H9 (cell line): ENCODE measurements around the gene LRP1. TPM values are rescaled to one million over a fixed set of nuclear protein-coding genes. Genes with fewer than 3 reads are reported as not detected.
A peak's percentile ranks its signal among the peaks of the same experiment; 100 is the strongest.

Source experiments
- DNase-seq: peaks from one replicate; pipeline ENCODE4 v3.0.0-alpha.2; 2017
- H2AFZ ChIP-seq: one replicate; pipeline ENCODE4 v1.6.1; 2013; ENCODE audit warnings: mild to moderate bottlenecking, low read length, control low read depth, moderate library complexity
- H2AK5ac ChIP-seq: 2 replicates; pipeline ENCODE4 v1.6.1; 2013; ENCODE audit warnings: low read length, control low read depth, mixed read lengths; ENCODE audit not compliant: insufficient read length
- H2BK120ac ChIP-seq: one replicate; pipeline ENCODE4 v1.6.1; 2013; ENCODE audit warnings: low read depth, mild to moderate bottlenecking, low read length, control low read depth, inconsistent platforms; ENCODE audit not compliant: poor library complexity, severe bottlenecking
- H2BK12ac ChIP-seq: 2 replicates; pipeline ENCODE4 v1.6.1; 2013; ENCODE audit warnings: low read length, control low read depth, mixed read lengths, low read depth; ENCODE audit not compliant: insufficient read length
- H2BK15ac ChIP-seq: 2 replicates; pipeline ENCODE4 v1.6.1; 2013; ENCODE audit warnings: low read depth, low read length, control low read depth
- H2BK20ac ChIP-seq: one replicate; pipeline ENCODE4 v1.6.1; 2013; ENCODE audit warnings: low read depth, mild to moderate bottlenecking, low read length, control low read depth, inconsistent platforms; ENCODE audit not compliant: poor library complexity, severe bottlenecking
- H2BK5ac ChIP-seq: 2 replicates; pipeline ENCODE4 v1.6.1; 2013; ENCODE audit warnings: low read length, control low read depth, mixed read lengths; ENCODE audit not compliant: insufficient read length
- H3K14ac ChIP-seq: 2 replicates; pipeline ENCODE4 v1.6.1; 2013; ENCODE audit warnings: low read length, control low read depth; ENCODE audit not compliant: insufficient read depth
- H3K18ac ChIP-seq: 2 replicates; pipeline ENCODE4 v1.6.1; 2013; ENCODE audit warnings: low read depth, mild to moderate bottlenecking, mixed read lengths, low read length, control low read depth; ENCODE audit not compliant: insufficient read length
- H3K23ac ChIP-seq: 2 replicates; pipeline ENCODE4 v1.6.1; 2013; ENCODE audit warnings: low read length, control low read depth, mixed read lengths, low read depth; ENCODE audit not compliant: insufficient read length
- H3K23me2 ChIP-seq: 2 replicates; pipeline ENCODE4 v1.6.1; 2013; ENCODE audit warnings: low read depth, mild to moderate bottlenecking, mixed read lengths, low read length, control low read depth; ENCODE audit not compliant: insufficient read length, poor library complexity, severe bottlenecking
- H3K27ac ChIP-seq: 2 replicates; pipeline ENCODE4 v1.5.1; 2013; ENCODE audit warnings: low read length, control low read depth, mixed read lengths, low read depth; ENCODE audit not compliant: insufficient read length
- H3K27me3 ChIP-seq: 2 replicates; pipeline ENCODE4 v1.6.1; 2013; ENCODE audit warnings: low read length, control low read depth, inconsistent platforms; ENCODE audit not compliant: insufficient read depth
- H3K4ac ChIP-seq: 2 replicates; pipeline ENCODE4 v1.6.1; 2013; ENCODE audit warnings: low read depth, mild to moderate bottlenecking, control low read depth, inconsistent platforms, low read length, moderate library complexity
- H3K4me1 ChIP-seq: 2 replicates; pipeline ENCODE4 v1.6.1; 2013; ENCODE audit warnings: low read length, control low read depth, inconsistent platforms; ENCODE audit not compliant: insufficient read depth
- H3K4me2 ChIP-seq: 2 replicates; pipeline ENCODE4 v1.6.1; 2013; ENCODE audit warnings: low read length, control low read depth, mixed read lengths; ENCODE audit not compliant: insufficient read length, insufficient read depth
- H3K56ac ChIP-seq: 2 replicates; pipeline ENCODE4 v1.6.1; 2013; ENCODE audit warnings: low read depth, mild to moderate bottlenecking, mixed read lengths, low read length, control low read depth; ENCODE audit not compliant: insufficient read length
- H3K79me1 ChIP-seq: 2 replicates; pipeline ENCODE4 v1.6.1; 2013; ENCODE audit warnings: low read depth, mild to moderate bottlenecking, moderate library complexity, low read length, control low read depth, inconsistent platforms; ENCODE audit not compliant: insufficient read depth, poor library complexity, severe bottlenecking
- H3K79me2 ChIP-seq: 2 replicates; pipeline ENCODE4 v1.6.1; 2013; ENCODE audit warnings: low read length, control low read depth, inconsistent platforms; ENCODE audit not compliant: insufficient read depth
- H3K9ac ChIP-seq: 2 replicates; pipeline ENCODE4 v1.6.1; 2013; ENCODE audit warnings: low read length, control low read depth, mixed read lengths; ENCODE audit not compliant: insufficient read length; ENCODE audit errors: extremely low read depth
- H3K9me3 ChIP-seq: one replicate; pipeline ENCODE4 v1.6.1; 2013; ENCODE audit warnings: low read depth, low read length, inconsistent platforms; ENCODE audit not compliant: control insufficient read depth
- H3T11ph ChIP-seq: one replicate; pipeline ENCODE4 v1.6.1; 2013; ENCODE audit warnings: mild to moderate bottlenecking, low read length, control low read depth, inconsistent platforms
- H4K20me1 ChIP-seq: one replicate; pipeline ENCODE4 v1.6.1; 2013; ENCODE audit not compliant: control insufficient read depth, insufficient read length, insufficient read depth
- H4K5ac ChIP-seq: 2 replicates; pipeline ENCODE4 v1.6.1; 2013; ENCODE audit warnings: low read depth, mild to moderate bottlenecking, mixed read lengths, low read length, control low read depth; ENCODE audit not compliant: insufficient read length
- H4K8ac ChIP-seq: replicated peaks from 2 replicates; pipeline ENCODE4 v1.6.1; 2013; ENCODE audit warnings: low read length, control low read depth, mixed read lengths, low read depth; ENCODE audit not compliant: insufficient read length
- H4K91ac ChIP-seq: 2 replicates; pipeline ENCODE4 v1.6.1; 2013; ENCODE audit warnings: low read depth, mild to moderate bottlenecking, moderate library complexity, mixed read lengths, low read length, control low read depth; ENCODE audit not compliant: insufficient read length
- H3K27ac Mint-ChIP-seq, 3 experiments: 2 replicates in 2 of 3; 3 replicates in 1 of 3; pipeline ENCODE4 v1.8.0; 2020 to 2021; ENCODE audit warnings: mixed read lengths in 3 of 3, mild to moderate bottlenecking in 1 of 3, moderate library complexity in 1 of 3
- H3K27me3 Mint-ChIP-seq: 2 replicates; pipeline ENCODE4 v1.8.0; 2021; ENCODE audit warnings: low read depth, mild to moderate bottlenecking, moderate library complexity, mixed read lengths
- H3K36me3 Mint-ChIP-seq, 3 experiments: 2 replicates in 2 of 3; 3 replicates in 1 of 3; pipeline ENCODE4 v1.8.0; 2020 to 2021; ENCODE audit warnings: low read depth in 3 of 3, mixed read lengths in 3 of 3; ENCODE audit not compliant: insufficient read depth in 1 of 3
- H3K4me1 Mint-ChIP-seq, 2 experiments: 2 replicates each; pipeline ENCODE4 v1.8.0; 2020; ENCODE audit warnings: mixed read lengths in 2 of 2
- H3K4me3 Mint-ChIP-seq, 2 experiments: 2 replicates in 1 of 2; 3 replicates in 1 of 2; pipeline ENCODE4 v1.8.0; 2020 to 2021; ENCODE audit warnings: mild to moderate bottlenecking in 2 of 2, mixed read lengths in 2 of 2, moderate library complexity in 1 of 2
- H3K9me3 Mint-ChIP-seq, 2 experiments: 2 replicates in 1 of 2; 3 replicates in 1 of 2; pipeline ENCODE4 v1.8.0; 2020; ENCODE audit warnings: mild to moderate bottlenecking in 2 of 2, mixed read lengths in 2 of 2, moderate library complexity in 1 of 2
- CTCF ChIP-seq: fragments of 200-600 bp; sonication (generic); conservative IDR thresholded peaks from 3 replicates; pipeline ENCODE4 v1.8.0; 2021; ENCODE audit warnings: antibody characterized with exemption, mild to moderate bottlenecking
- WGBS: extraction: QIAGEN DNeasy Blood & Tissue Kit; methylation state at CpG from one replicate; pipeline ENCODE4 v1.1.7; 2013; ENCODE audit warnings: missing lambda C conversion rate, low lambda C conversion rate, mixed read lengths; ENCODE audit not compliant: insufficient read length; ENCODE audit errors: extremely low coverage; 5-methylcytosine and 5-hydroxymethylcytosine counted together
- total RNA-seq: library from RNA; stranded (reverse); gene quantifications from 2 replicates; pipeline ENCODE4 v1.2.1, GENCODE V29; 2021

LRP1 gene
- total RNA-seq, 1 experiment from 2014 or later, result 115 TPM

GRCh38 chr12:57195186-57195585, 66.9 kb downstream of the LRP1 start:
- peak overlapping the region in 1 of 3 experiments; percentile 62; a peak in 1 of 7 replicates for H3K27ac Mint-ChIP-seq
- WGBS, result no CpG with 5 or more reads among the region's 19 CpGs

More at GRCh38 chr12:57195186-57195585, 66.9 kb downstream of the LRP1 start:
- Mint-ChIP-seq H3K9me3 (no peaks in the 10 kb centered on the region; a peak in 1 of 5 replicates), H3K4me1 (no peaks in the 10 kb centered on the region), H3K4me3 (no peak overlapping the region), H3K36me3 (peaks cover 58 to 97% (median 97%) of the 10 kb centered on the region in 3 experiments), H3K27me3 (no peaks in the 10 kb centered on the region; the same call in 1 of the 2 replicates)
- Histone ChIP-seq H2BK120ac (no peak overlapping the region), H3K56ac (no peak overlapping the region), H3K18ac (no peak overlapping the region), H4K91ac (no peak overlapping the region), H3K23ac (no peak overlapping the region), H2BK12ac (no peak overlapping the region), H2AFZ (no peak overlapping the region), H3K79me1 (no peaks in the 10 kb centered on the region), H4K5ac (no peak overlapping the region), H3K27me3 (no peaks in the 10 kb centered on the region), H3K14ac (no peak overlapping the region), H3K4me1 (no peaks in the 10 kb centered on the region), H2BK20ac (no peak overlapping the region), H3K4ac (no peak overlapping the region), H3K79me2 (no peaks in the 10 kb centered on the region), H2AK5ac (no peak overlapping the region), H3T11ph (no peak overlapping the region), H2BK5ac (no peak overlapping the region), H3K4me2 (no peak overlapping the region), H2BK15ac (no peak overlapping the region), H3K23me2 (no peaks in the 10 kb centered on the region), H4K8ac (no peak overlapping the region), H3K9ac (no peak overlapping the region), H3K27ac (no peak overlapping the region), H4K20me1 (no peaks in the 10 kb centered on the region), H3K9me3 (no peaks in the 10 kb centered on the region)
- TF ChIP-seq CTCF, result no peak
- no peak for DNase-seq
